GM21381 (cell line): Measurements from ENCODE around the gene NDUFA8.
A peak's percentile ranks its signal among the peaks of the same experiment; 100 is the strongest.

Source experiments
- ATAC-seq: cut with Tn5 transposase; IDR thresholded peaks from one replicate; pipeline ENCODE4 v1.9.1; 2021; ENCODE audit warnings: mild to moderate bottlenecking, moderate library complexity; ENCODE audit not compliant: unreplicated experiment

The NDUFA8 gene

DNA sequence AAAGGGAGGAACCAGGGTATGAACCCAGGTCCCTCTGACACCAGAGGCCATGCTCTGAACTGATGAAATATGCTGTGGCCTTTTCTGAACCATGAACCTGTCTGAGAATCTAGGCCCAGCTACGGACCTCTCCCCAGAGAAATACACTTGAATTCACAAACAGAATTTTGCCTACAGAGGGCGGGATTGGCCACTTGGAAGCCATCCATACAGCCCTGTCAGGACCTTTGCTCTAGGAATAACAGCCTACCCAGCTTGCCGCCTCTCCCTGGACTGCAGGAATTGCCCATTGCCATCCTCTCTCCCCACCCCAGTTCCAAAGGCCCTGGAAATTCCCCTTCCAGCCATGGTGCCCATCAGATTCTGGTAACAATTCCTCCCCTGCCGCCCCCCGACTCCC lies 26.7 kb upstream of the NDUFA8 start:
- no peak for ATAC-seq

DNA sequence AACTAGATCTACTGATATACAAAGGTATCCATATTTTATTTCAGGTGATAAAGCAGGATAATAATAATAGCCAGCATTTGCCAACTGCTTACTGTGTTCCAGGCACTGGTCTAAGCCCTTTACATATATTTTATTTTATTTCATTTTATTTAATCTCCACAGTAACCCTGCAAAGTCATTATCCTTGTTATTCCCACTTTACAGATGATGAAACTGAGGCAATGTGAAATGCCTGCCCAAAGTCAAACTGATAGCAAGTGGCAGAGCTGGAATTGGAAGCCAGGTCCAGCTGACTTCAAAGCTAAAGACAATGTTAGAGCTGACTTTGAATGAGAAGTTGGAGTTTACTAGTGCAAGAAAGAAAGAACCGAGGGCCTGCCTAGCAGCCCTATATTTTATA lies 25.0 kb upstream of the NDUFA8 start:
- ATAC-seq, result no peak

DNA sequence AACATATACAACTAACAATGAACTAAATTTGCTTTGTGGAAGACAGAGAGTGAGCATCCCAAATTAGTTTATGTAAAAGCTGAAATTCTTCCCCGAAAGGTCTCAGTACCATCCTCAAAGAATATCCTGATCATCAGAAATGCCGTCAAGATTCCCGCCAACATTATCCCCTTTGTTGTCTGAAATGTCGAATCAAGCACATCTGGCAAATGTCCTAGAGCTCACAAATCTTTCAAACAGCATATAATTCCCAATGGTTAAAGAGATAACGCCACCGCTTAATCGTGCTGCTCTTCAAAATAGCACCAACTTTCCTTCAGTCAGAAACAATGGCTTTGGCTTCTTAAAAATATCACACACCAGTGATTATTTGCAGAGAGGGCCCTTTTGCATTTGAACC lies 23.9 kb upstream of the NDUFA8 start:
- ATAC-seq, result no peak

DNA sequence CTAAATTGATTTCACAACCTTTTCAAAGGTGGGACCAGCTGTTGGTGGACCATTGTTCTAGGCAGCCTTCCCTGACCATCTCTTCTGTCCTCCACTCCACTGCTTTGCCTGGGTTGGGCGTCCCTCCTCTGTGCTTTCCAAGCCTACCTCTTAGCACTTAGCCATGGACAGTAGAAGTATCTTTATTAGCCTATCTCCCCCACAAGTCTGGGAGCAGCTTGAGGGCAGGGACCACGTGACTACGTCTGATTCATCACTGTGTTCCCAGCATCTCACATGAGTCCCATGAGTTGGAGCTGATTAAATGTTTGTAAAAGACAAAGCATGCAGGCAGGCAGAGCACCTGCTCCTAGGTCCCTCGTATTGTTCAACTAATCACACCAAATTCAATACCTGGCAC lies 21.1 kb upstream of the NDUFA8 start:
- ATAC-seq, result no peak

DNA sequence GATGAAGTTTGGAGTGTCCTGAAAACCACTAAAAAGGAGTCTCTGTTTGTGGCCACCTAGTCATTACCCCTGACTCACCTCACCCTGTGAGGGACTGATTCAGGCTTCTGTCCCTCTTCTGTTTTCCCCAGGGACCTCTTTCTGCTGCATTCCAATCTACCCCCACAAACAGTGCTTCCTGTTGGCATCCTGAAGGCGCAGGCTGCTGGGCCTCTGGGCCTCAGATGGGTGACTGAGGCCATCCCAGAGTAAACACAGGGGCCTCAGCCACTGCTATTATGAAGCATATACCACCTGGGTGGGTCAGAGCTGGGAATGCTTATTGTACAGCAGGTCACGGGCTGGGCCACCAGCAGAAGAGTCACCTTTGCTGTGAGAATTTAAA lies 20.1 kb upstream of the NDUFA8 start:
- no peak for ATAC-seq

DNA sequence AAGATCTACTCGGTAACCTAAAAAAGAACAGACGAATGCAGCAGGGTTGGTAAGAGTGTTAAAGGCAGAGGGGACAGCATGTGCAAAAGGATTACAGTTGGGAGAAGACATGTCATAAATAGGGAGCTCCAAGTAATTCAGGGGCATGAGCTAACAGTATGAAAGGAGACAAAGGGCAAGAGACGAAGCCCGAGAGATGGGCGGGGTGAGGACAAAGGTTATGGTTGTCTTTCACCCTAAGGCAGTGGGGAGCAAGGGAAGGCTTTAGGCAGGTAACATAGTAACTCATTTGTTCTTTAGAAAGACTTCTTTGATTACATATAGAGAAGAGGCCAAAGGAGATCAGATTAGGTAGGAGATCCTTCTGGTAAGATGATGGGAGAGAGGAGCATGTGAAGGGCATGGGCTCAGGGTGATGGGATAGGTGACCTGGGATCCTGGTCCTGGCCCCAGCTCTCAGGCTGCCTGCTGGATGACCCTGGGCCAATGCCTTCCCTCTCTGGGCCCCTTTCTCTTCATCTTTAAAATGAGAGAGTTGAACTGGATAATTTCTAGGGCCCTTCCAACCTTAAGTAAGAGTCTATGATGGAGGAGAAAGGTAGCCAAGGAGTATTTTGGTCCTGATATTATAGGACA lies 19.6 kb upstream of the NDUFA8 start:
- no peak for ATAC-seq

DNA sequence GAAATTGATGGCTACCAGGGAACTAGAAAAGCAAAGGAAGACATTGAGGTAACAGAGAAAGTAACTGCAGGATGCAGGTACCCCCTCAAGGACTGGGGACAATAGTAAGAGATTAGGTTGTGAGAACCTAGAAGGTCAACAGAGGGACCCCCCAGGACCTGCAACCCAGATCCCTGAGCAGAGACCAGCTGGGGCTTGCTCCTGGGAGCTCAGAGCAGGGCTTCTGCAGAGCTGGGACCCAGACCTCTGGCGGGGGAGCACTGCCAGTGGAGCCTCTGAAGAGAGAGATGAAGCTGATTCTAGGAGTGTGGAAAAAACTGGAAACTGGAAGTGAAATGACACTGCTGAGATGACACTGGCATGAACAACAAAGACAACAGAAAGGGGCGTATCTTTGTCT lies 17.3 kb upstream of the NDUFA8 start:
- no peak for ATAC-seq

DNA sequence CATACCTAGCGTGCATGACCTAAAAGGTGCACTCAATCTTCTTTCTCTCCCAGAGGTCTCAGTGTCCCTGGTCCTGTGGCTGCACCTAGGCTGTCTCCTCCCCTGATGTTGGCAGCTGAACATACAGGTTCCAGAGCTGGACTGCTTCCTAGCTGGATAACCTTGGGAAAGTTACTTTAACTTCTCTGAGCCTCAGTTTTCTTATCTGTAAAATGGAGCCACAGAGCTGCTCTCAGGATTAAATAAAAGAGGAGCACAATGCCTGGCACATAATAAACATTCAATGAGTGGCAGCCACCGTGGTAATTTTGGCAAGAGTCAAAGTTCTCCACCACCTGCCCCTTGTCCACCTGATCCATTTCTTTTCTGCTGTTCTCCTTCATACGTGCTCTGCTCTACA lies 14.1 kb upstream of the NDUFA8 start:
- ATAC-seq, result no peak

DNA sequence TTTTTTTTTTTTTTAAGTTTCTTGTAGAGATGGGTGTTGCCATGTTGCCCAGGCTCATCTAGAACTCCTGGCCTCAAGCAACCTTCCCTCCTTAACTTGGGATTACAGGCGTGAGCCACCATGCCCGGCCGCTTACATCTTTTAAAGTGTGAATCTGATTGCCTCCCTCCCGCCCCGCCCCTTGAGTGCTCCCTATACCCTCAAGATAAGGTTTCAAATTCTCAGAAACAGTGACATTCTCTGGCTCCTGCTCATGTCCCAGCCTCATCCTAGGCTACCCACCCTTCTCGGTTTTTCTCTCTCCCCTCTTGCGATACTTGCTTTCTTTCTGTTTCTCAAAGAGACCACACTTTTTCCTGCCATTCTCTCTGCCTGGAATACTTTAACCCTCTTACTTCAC lies 12.6 kb upstream of the NDUFA8 start:
- ATAC-seq, result no peak

DNA sequence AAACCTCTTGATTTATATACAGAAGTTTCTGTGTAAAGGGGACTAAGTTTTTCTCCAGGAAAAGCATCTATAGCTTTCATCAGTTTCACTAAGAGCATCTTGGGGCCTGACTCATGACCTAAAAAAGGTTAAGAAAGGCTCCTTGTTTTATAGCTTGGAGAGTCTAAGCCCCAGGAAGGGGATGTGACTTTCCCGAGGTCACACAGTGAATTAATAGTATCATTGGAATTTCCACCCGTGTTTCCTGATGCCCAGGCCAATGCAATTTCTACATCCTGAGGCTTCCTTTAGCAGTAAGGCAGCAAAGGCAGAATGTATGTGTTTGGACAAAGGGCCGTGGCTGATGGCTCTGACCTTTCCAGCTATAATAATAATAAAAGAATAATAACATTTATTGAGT lies 8.8 kb upstream of the NDUFA8 start:
- ATAC-seq, result no peak

DNA sequence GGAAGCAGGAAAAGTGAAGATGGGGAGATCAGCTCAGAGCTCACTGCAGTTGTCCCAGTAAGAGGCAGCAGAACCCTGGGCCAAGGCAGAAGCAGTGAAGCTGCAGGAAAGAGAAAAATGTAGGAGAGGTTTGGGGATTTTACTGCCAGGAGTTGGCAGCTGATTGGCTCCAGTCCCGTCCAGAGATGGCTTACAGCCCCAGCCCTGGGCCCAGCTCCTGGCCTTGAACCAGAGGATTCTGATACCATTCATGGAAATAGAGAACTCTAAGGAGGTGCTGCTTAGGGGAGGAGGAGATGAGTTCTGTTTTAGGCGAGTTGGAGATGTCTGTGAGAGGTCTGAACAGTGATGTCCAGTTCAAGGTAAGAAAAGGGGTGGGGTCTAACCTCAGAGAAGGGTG lies 4.7 kb upstream of the NDUFA8 start:
- no peak for ATAC-seq

DNA sequence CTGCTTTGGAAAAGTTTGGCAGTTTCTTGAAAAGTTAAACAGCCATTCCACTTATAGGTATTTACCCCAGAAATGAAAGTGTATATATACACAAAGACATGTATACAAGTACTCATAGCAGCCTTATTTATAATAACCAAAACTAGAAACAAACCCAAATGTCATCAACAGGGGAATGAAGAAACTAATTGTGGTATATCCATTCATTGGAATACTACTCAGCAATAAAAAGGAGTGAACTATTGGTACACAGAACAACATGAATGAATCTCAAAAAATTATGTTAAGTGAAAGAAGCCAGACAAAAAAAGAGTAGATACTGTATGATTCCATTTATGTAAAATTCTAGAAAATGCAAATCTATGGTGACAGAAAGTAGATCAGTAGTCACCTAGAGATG lies 2.8 kb upstream of the NDUFA8 start:
- no peak for ATAC-seq

DNA sequence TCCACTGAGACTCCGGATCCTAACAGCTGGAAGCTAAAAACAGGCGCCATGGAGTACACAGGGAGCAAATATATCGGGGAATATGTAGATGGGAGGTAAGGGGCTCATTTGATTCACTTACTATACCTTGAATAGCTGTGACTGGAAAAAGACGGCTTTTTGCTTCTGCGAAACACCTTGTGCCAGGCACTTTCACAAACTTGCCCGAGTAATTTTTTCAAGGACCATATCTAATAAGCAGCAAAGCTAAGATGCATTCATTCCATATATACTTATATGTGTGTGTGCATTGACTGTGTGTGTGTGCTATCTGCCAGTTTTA lies 307 bp upstream of the NDUFA8 start:
- no peak for ATAC-seq

DNA sequence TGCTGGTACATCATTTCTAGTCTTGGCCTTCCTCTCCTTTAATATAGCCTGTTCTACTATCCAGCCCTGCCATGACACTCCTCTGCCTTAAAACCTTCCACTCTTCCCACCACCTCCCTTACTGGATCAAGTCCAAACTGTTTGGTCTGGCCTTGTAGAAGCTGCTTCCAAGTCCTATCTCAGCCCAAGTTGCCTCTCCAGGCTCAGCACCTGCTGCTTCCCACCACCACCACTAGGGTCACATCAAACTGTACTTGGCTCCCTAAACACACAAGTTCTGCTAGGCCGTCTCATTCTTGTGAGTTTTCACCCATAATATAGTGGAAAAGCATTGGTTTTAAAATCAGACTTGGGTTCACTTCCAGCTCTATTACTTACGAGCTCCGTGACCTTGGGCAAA lies 1.4 kb downstream of the NDUFA8 start:
- ATAC-seq, result peak; percentile 37

DNA sequence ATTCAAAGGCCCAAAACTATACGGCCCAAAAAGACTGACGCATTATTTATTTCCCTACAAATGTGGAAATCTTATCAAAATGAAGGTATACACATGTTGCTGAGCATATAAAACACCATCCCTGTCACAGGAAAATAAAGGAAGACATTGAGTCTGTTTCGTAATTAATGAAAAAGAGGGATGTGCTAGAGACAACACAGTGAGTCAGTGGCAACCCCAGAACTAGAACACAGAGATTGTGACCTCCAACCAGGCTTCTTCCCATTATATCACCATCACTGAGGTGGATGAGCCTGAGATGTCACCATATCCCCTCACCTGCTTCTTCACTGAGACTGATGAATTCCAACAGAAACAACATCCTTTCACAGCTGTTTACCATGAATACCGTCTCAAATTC lies 3.8 kb downstream of the NDUFA8 start:
- no peak for ATAC-seq

DNA sequence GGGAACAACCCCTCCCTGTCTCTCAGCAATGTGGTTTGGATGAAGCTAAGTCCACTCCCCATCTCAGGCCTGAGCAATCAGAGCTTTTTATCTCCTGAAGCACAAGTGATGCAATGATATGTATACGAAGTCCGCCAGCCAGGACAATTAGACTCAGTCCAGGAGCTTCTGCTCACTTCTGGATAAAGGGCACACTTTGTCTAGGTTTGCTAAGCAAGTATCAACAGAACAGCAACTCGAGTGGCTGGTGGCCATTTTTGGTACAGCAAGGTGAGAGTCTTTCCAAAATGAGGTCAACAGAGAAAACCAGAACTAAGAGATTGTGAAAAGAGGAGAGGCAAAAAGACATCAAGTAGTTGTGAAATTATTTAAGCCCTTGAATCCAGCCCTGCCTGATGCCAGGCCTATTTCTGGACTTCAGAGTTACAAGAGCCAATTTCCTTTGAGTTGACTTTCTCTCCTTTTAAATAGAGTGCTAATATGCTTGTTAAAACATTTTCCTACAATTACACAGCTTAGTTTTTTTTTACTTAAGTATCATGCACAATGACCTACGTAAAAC lies 8.2 kb downstream of the NDUFA8 start:
- no peak for ATAC-seq

DNA sequence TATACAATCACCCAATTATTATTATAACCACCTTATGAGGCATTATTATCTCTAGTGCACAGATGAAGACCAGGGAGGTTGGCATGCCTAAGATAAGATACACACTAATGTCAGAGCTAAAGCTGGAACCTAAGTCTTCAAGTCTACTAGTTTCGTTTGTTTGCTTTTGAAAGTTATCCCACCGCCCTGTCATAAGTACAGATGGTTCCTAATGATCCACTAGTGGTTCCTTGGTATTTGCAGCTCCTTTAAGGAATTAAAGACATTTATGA lies 14.1 kb downstream of the NDUFA8 start:
- ATAC-seq, result no peak

DNA sequence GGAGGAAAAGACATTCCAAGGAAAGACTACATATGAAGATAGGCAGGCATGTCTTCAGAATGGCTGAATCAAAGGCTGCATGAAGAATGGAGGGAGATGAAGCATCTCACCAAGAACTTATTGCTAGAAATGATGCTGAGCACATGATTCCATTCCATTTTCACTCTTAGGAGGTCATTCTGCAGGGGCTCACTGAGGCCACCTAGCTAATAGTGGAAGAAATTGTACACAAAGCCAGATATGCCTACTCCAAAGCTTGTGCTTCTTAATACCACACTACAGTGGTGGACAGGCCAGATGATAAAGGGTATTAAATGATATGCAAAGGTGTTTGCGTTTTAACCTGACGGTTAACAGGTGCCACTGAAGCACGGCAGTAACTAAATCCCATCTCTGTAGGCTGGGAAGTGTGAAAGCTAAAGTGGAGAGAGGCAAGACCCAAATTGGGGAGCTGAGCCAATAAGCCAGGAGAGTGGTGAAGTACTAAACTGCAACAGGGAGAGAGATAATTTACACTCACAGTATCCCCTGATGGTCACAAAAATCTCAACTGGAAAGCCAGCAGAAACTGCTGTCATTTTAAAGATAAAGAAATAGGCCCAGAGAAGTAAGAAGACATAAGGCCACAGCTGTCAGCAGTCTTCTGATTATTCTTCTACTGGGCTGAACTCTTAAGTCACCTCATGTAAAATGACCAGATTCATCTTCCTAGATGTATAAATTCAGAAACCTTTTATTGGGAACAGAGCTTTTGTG lies 14.6 kb downstream of the NDUFA8 start:
- no peak for ATAC-seq

DNA sequence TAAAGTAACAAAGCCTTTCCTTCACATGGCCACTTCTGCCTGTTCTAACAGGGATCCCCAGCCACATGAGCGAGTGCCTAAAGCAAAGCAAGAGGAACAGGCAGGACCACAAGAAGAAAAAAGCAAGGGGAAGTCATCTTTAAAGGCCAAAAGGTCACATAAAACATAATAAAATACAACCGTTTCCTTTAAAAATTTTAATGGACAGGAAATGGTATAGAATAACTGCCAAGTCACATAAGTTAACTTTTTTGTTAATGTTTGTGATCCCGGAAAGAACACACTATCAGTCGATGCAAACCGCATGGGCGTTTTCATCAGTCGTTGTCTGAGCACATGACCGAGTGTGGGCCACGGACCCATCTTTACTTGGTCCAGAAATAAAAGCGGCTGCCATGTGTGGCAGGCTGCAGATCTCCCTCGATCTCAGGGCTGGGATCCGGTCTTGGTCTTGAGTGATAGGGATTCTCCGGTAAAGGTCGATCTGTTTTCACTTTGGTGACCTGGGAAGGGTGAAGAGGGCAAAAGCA lies 15.6 kb downstream of the NDUFA8 start:
- ATAC-seq, result no peak

DNA sequence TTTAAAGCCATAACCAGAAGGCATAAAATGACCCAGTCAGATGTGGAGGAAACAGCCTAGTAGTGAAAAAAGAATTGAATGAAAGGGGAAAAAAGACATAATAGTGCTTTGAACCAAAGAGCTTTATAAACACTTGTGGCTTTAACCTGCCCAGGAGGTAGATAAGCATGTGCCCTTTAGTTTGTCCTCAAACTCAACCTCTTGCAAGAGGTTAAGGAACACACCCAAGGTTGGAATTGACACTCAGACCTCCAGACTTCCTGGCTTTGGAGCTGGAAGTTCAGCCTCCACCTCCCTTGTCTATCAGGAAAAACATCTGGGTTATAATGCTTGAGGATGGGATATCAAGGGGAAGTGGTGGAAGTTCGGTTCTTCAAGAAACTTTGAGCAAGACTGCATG lies 16.3 kb downstream of the NDUFA8 start:
- ATAC-seq, result no peak

DNA sequence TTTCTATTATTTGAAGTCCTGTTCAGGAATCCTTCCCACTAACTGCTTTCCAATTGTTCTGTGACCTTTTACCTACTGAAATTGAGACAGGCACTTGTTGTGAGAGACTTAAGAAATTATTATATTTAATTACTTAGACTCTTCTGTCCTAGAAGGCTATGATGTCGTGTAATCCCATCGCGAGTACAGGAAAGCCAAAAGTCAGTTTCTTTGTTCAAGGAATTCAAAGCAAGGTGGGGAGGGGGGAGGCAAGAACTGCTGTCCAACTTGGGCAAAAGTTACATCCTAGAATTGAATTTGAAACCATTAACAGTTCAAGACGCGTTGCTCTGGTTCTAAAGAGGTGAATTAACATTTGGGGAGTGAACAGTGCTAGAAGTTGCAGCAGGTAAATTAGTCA lies 17.9 kb downstream of the NDUFA8 start:
- no peak for ATAC-seq

DNA sequence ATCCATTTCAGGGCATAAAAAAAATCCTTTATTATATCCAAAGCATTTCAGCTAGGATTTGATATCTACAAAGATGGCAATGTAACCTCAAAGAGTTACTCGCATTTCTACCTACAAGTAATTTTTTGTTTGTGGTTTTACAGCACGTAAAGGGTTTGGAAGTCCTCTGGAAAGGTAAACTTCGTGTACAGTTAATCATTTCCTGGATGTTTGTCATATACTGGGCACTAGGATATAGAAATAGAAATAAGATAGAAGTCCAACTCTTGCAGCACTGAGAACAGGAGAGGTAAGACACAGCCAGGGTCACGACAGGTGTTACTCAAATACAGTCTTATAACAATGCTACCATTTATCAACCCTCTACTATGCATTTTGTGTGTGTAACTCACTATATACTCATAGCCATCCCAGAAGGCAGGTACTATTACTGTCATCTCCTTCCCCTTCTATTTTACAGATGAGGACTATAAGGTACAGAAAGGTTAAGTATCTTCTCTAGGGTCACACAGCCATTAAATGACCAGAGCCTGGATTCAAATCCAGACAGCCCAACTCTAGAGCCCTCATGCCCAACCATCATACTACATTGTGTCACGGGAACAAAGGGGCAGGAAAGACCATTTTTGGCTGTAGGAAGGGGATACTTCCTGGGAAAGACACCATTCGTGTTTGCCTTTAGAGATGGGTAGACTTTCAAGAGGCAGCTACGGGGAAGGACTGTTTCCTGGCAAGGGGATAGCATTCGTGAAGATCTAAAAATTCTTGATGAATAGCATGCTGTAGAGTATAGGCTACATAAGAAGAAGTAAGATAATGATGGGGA lies 19.0 kb downstream of the NDUFA8 start:
- no peak for ATAC-seq
